GM12891 (cell line): ENCODE measurements around the gene SLFN12L.
A peak's percentile ranks its signal among the peaks of the same experiment; 100 is the strongest.
"Not testable (repeated sequence)": the region's sequence is repeated elsewhere in the genome, so short reads cannot be mapped to it uniquely, and the experiment has no call there.

Experiments
- DNase-seq: peaks from one replicate; pipeline ENCODE4 v3.0.0; 2011; ENCODE audit warnings: low spot score; ENCODE audit not compliant: insufficient read length
- FAIRE-seq: peaks from 2 replicates; lab custom pipeline; 2011; peaks lifted over from hg19 to GRCh38; lab: Jason Lieb, UNC
- PAX5 ChIP-seq: IDR thresholded peaks from 2 replicates; pipeline ENCODE4 v1.6.1; 2011; ENCODE audit warnings: low read length, moderate library complexity, mild to moderate bottlenecking; ENCODE audit not compliant: insufficient read depth, severe bottlenecking
- POLR2A ChIP-seq: IDR thresholded peaks from 2 replicates; pipeline ENCODE4 v1.6.1; 2011; ENCODE audit warnings: low read depth, low read length, control low read depth
- POLR2AphosphoS5 ChIP-seq: IDR thresholded peaks from 2 replicates; pipeline ENCODE4 v1.6.1; 2011; ENCODE audit warnings: low read depth, low read length, control low read depth
- POU2F2 ChIP-seq: IDR thresholded peaks from 2 replicates; pipeline ENCODE4 v1.6.1; 2011; ENCODE audit warnings: low read depth, mild to moderate bottlenecking, control low read depth, low read length, moderate library complexity
- SPI1 ChIP-seq: IDR thresholded peaks from 2 replicates; pipeline ENCODE4 v1.6.1; 2011; ENCODE audit warnings: low read depth, low read length, control low read depth
- TAF1 ChIP-seq: IDR thresholded peaks from 2 replicates; pipeline ENCODE4 v1.6.1; 2011; ENCODE audit warnings: low read depth, low read length, control low read depth

Gene SLFN12L

GRCh38 chr17:35476283-35476820 is 61.1 kb downstream of the SLFN12L start:
- no peak for DNase-seq
- no peak for FAIRE-seq
- TF ChIP-seq POLR2AphosphoS5 (no peak), POU2F2 (no peak), TAF1 (no peak), PAX5 (no peak), SPI1 (no peak), POLR2A (no peak)

- DNase-seq (no peak), FAIRE-seq (no peak)
- TF ChIP-seq POLR2AphosphoS5 (no peak), POU2F2 (no peak), PAX5 (no peak), TAF1 (no peak), POLR2A (no peak), SPI1 (no peak)
These were observed 69.0 kb downstream of the SLFN12L start for GRCh38 chr17:35468475-35468874.

- TF ChIP-seq POU2F2 (no peak), TAF1 (no peak), PAX5 (no peak), POLR2AphosphoS5 (no peak), POLR2A (no peak), SPI1 (no peak)
- DNase-seq (no peak), FAIRE-seq (no peak)
These were observed 69.7 kb downstream of the SLFN12L start for GRCh38 chr17:35467824-35468223.

- DNase-seq (peak; percentile 78), FAIRE-seq (peak; percentile 80)
- TF ChIP-seq POLR2A (no peak), POLR2AphosphoS5 (no peak), TAF1 (no peak), POU2F2 (no peak), SPI1 (no peak), PAX5 (no peak)
These were observed 77.1 kb downstream of the SLFN12L start for GRCh38 chr17:35460354-35460851.

DNA sequence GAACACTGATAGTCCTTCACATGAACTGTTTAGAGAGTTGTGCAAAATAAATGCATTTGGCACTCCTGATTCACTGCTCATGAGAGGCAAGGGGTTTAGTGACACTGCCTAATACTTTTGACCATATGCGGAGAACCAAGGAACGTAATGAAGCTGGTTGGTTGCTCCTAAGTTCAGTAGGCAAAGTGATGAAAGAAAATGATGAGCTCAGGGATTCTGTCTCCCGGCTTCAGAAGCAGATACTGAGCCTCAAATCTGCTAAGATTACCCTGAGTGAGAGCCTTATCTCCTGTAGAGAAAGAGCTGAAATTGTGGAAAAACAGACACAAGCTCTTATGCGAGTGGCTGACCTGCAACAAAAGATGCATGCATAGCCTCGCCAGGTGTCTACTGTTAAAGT is 83.4 kb downstream of the SLFN12L start:
- FAIRE-seq, DNase-seq: not testable (repeated sequence)

DNA sequence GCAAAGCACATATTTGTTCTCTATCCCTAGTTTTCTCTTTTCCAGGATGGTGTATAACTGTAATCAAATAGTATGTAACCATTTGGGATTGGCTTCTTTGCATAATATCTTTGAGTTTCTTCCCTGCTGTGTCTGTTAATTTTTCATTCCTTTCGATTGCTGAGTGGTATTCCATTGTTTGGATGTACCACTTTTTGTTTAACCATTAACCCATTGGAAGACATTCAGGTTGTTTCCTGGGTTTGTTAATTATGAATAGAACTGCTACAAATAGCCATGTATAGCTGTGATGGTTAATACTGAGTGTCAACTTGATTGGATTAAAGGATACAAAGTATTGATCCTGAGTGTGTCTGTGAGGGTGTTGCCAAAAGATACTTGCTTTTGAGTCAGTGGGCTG is 84.3 kb downstream of the SLFN12L start:
- FAIRE-seq (no peak), DNase-seq (no peak)
- no peak for TF ChIP-seq POLR2AphosphoS5
- no peak for TF ChIP-seq POLR2A
- no peak for TF ChIP-seq SPI1
- no peak for TF ChIP-seq POU2F2
- no peak for TF ChIP-seq TAF1
- TF ChIP-seq PAX5, result no peak

DNA sequence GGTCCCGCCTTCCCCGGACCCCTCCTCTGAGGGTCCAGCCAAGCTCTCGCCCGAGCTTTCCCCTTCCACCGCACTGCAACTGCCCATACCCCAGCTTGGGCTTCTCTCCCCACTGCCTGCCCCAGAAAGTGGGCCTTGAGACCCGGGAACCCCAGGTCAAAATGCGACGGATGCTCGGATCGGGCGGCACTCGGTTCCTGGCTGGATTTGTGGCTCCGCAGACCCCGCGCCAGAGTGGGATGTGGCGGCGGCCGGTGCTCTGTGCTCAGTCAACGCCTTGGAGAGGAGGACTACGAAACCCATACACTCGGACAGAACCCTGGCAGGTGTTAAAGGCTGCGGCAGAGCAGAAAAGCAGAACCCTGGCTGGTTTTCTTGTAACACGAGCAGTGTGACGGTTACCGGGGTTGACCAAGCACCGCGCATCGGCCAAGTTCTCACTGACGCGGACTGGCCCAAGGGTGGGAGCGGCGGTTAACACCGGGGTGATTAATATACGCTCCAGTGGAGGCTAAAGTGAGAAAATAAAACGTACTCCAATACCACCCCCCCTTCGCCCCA is 88.0 kb downstream of the SLFN12L start:
- DNase-seq (no peak), FAIRE-seq (no peak)
- TF ChIP-seq POLR2A (no peak), POLR2AphosphoS5 (no peak), POU2F2 (no peak)

DNA sequence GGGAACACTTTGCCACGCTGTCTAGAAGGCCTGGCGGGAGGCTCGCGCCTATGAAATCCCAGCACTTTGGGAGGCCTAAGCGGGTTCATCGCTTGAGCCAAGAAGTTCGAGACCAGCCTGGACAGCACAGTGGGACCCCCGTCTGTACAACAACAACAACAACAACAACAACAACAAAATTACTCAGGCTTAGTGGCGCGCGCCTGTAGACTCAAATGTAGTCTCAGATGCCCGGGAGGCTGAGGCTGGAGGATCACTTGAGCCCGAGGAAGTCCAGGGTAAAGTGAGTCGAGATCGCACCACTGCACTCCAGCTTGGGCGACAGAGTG is 88.6 kb downstream of the SLFN12L start:
- no peak for TF ChIP-seq POU2F2
- no peak for TF ChIP-seq SPI1
- DNase-seq (no peak), FAIRE-seq (no peak)

GRCh38 chr17:35448214-35448898 is 89.1 kb downstream of the SLFN12L start, which contains the start of gene SLFN13:
Gene SLFN13 (minus strand): TSS chr17:35448766. CDS start chr17:35445680, 3,086 bp downstream.
- TF ChIP-seq POLR2A, result peak; percentile 50; the same call in 1 of the 2 replicates
- TF ChIP-seq POU2F2, result peak; percentile 34; the same call in 1 of the 2 replicates
- peak; percentile 15; the same call in 1 of the 2 replicates for TF ChIP-seq SPI1
- 0 out of 2 replicates have a peak, but pooled peaks have one; percentile 17 for TF ChIP-seq TAF1
- peak; percentile 40; the same call in 1 of the 2 replicates for TF ChIP-seq POLR2AphosphoS5
- TF ChIP-seq PAX5, result no peak
- peak; percentile 97 for FAIRE-seq
- peak; percentile 63 for DNase-seq

DNA sequence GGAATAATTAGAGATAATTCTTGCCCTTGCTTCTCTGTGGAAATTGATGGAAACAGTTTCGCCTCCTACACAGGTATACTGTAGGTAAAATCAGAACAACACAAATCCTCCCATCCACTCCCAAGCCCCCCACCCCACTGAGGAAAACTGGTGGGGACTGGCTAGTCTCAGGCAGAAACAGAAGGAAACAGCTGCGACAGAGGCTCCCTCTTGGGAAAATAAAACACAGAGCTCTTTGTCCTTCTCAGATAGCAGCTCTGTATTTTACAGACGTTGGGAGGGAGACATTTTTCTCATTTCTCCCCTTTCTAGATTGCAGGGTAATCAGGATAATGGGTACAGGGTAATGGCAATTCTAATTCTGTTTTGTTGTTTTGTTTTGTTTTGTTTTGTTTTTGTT is 90.0 kb downstream of the SLFN12L start:
- peak; percentile 66 for FAIRE-seq
- DNase-seq, result no peak
- TF ChIP-seq TAF1, result no peak
- no peak for TF ChIP-seq POLR2A
- TF ChIP-seq PAX5, result no peak
- TF ChIP-seq POU2F2, result no peak
- no peak for TF ChIP-seq POLR2AphosphoS5
- TF ChIP-seq SPI1, result no peak
